RWPE2 (cell line): ENCODE data around the gene MED23.

ENCODE experiments used
- ATAC-seq: fragments of 200-7000 bp; cut with Tn5 transposase; 3 replicates; pipeline ENCODE4 v1.9.1; 2021; ENCODE audit warnings: low read depth
- DNase-seq: peaks from one replicate; pipeline ENCODE4 v3.0.0-alpha.2; 2020; ENCODE audit warnings: low spot score
- H3K27ac ChIP-seq: fragments of 450-650 bp; 2 replicates; pipeline ENCODE4 v1.5.1; 2017; ENCODE audit warnings: mild to moderate bottlenecking; ENCODE audit not compliant: poor library complexity, severe bottlenecking
- H3K27me3 ChIP-seq: fragments of 250-450 bp; sonication (Bioruptor Pico); 2 replicates; pipeline ENCODE4 v1.5.1; 2021; ENCODE audit warnings: mild to moderate bottlenecking, moderate library complexity; ENCODE audit not compliant: insufficient read depth, poor library complexity, severe bottlenecking
- H3K36me3 ChIP-seq: fragments of 250-450 bp; sonication (Bioruptor Pico); 2 replicates; pipeline ENCODE4 v1.5.1; 2020; ENCODE audit warnings: low read depth, mild to moderate bottlenecking, moderate library complexity
- H3K4me1 ChIP-seq: fragments of 250-450 bp; sonication (Bioruptor Pico); 2 replicates; pipeline ENCODE4 v1.5.1; 2021; ENCODE audit warnings: mild to moderate bottlenecking, moderate library complexity; ENCODE audit not compliant: insufficient read depth, poor library complexity, severe bottlenecking
- H3K4me3 ChIP-seq: fragments of 250-450 bp; sonication (Bioruptor Pico); 2 replicates; pipeline ENCODE4 v1.5.1; 2021; ENCODE audit warnings: mild to moderate bottlenecking, moderate library complexity; ENCODE audit not compliant: severe bottlenecking
- H3K9me3 ChIP-seq: fragments of 250-450 bp; sonication (Bioruptor Pico); 2 replicates; pipeline ENCODE4 v1.5.1; 2021; ENCODE audit warnings: mild to moderate bottlenecking, moderate library complexity; ENCODE audit not compliant: severe bottlenecking
- CTCF ChIP-seq: fragments of 450-650 bp; IDR thresholded peaks from one replicate; pipeline ENCODE4 v1.5.1; 2017; ENCODE audit warnings: mild to moderate bottlenecking, moderate library complexity; ENCODE audit not compliant: poor library complexity, severe bottlenecking

Gene MED23

GRCh38 chr6:131524695-131525336, 103.2 kb downstream of the MED23 start:
- H3K36me3 ChIP-seq, result no peaks in the 10 kb centered on the region
- DNase-seq (no peak), ATAC-seq (no peak)
- no peak for TF ChIP-seq CTCF
- H3K4me3 ChIP-seq, result no peak overlapping the region
- no peak overlapping the region for H3K27ac ChIP-seq
- no peaks in the 10 kb centered on the region for H3K9me3 ChIP-seq
- no peaks in the 10 kb centered on the region for H3K27me3 ChIP-seq
- H3K4me1 ChIP-seq, result no peaks in the 10 kb centered on the region

DNA sequence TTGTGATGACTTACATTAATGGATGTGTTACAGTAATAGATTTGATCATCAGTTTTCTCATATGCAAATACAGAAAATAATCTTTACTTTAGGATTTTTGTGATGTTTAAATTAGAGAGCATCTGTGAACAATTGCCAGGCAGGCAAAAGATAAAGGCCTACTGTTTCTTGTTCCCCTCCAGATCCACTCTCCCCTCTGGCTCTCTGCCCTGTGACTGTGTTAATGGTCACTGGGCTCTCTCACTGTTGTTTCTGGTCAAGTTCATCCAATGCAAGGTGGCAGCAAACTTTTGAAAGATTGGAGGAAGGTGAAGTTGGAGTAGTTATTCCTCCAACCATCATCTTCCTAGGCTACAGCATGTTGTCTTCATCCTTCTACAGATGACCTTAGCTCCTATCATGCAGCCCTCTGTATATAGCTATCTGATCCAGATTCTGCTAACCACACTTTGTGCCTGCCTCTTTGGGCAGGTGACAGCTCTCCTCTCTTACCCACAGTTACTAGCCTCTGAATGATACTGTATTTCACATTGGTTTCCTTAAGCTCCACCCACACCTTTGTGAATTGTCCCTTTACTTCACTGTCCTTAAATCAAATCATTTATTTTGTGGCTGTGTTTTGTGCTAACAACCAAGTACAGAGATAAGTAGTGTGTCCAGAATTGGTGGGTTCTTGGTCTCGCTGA, 103.9 kb downstream of the MED23 start:
- no peak for ATAC-seq
- no peak for TF ChIP-seq CTCF

More for the DNA sequence above, 103.9 kb downstream of the MED23 start:
- DNase-seq, result no peak
- H3K27ac ChIP-seq, result no peak overlapping the region
- H3K4me3 ChIP-seq, result no peak overlapping the region
- H3K9me3 ChIP-seq, result no peaks in the 10 kb centered on the region
- H3K4me1 ChIP-seq, result no peaks in the 10 kb centered on the region
- H3K36me3 ChIP-seq, result no peaks in the 10 kb centered on the region
- H3K27me3 ChIP-seq, result no peaks in the 10 kb centered on the region
